Right lobe of liver (tissue), 4 donors: ENCODE results near the gene KRTDAP.

Source experiments
- POLR2A ChIP-seq: fragments of 450-650 bp; IDR thresholded peaks from one replicate; pipeline ENCODE4 v1.6.1; 2017; ENCODE audit warnings: antibody characterized with exemption, mild to moderate bottlenecking
- TF ChIP-seq, protein P1 (sequence below), 4 donors: fragments of 200-600 bp in 3 of 4; fragments of 450-650 bp in 1 of 4; IDR thresholded peaks; one replicate each; pipeline versions ENCODE4 v1.5.1 to v1.8.0; 2016 to 2022; ENCODE audit warnings: antibody characterized with exemption in 4 of 4, mild to moderate bottlenecking in 2 of 4
- donor health status: DM: no; HTN: no; CAD: no.
- donor health status: DM: no; HTN: no; CAD: no.
- donor health status: DM: no; HTN: yes; CAD: no.

DNA sequence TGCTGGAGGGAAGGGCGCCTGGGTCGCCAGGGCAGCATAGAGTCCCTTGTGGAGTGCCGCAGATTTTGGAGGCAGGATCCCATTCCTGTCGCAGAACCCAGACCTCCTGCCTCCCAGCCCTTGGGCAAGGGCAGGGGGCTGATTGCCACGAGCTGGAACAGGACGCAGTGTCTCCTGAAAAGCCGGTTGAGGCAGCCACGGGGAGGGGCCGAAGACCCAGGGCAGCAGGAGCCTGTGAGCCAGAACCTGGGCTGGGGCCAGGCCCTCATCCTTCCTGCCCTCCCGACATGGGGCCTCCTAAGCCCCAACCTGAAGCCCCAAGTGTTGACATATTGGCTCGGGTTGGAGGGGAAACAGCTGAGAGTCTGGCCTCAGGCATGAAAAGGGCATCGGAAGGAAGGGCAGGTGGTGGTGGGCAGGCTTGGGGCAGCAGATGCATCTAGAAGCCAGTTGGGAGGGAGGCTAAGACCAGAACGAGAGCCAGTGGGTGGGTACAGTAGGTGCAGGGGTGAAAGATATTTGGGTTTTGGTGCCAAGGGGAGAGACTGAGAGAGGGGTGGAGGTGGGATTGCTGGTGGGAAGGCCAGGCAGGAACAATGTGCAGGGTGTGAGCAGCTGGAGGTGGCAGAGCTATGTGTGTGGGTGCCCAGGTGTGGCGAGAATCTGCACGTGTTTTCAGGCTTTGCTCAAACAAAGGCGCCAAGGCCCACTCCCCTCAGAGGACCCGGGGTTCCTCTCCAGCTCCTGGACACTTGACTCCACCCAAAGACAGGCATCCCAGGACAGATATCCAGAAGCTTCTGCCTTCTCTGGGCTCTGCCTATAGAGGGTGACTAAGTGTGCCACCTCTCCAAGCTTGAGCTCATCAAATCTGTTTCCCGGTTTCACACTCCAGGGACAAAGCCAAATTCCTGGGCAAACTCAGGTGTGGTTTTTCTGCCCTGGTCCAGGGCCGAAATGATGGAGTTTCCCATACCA, 39.3 kb upstream of the KRTDAP start:
- TF ChIP-seq POLR2A: no peak
- TF ChIP-seq, protein P1, sequence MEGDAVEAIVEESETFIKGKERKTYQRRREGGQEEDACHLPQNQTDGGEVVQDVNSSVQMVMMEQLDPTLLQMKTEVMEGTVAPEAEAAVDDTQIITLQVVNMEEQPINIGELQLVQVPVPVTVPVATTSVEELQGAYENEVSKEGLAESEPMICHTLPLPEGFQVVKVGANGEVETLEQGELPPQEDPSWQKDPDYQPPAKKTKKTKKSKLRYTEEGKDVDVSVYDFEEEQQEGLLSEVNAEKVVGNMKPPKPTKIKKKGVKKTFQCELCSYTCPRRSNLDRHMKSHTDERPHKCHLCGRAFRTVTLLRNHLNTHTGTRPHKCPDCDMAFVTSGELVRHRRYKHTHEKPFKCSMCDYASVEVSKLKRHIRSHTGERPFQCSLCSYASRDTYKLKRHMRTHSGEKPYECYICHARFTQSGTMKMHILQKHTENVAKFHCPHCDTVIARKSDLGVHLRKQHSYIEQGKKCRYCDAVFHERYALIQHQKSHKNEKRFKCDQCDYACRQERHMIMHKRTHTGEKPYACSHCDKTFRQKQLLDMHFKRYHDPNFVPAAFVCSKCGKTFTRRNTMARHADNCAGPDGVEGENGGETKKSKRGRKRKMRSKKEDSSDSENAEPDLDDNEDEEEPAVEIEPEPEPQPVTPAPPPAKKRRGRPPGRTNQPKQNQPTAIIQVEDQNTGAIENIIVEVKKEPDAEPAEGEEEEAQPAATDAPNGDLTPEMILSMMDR (IDR thresholded peaks at IDR 0.05): no peak
